Common myeloid progenitor, CD34-positive (primary cell): Measurements from ENCODE around the gene NSL1.
"Not testable (repeated sequence)": the region's sequence is repeated elsewhere in the genome, so short reads cannot be mapped to it uniquely, and the experiment has no call there.

Experiments used
- CTCF ChIA-PET: fragments of 350-600 bp; sonication (Branson Sonifier 250); formaldehyde crosslinking; loops from one replicate; lab custom pipeline; 2021; ENCODE audit warnings: antibody characterized with exemption; lab: Charles Lee
- POLR2A ChIA-PET: fragments of 350-600 bp; sonication (Branson Sonifier 250); formaldehyde crosslinking; loops from one replicate; lab custom pipeline; 2021; ENCODE audit warnings: antibody characterized with exemption; lab: Charles Lee
- DNase-seq, 3 donors: peaks; one replicate each; pipeline versions ENCODE4 v3.0.0 to v3.0.0-alpha.2; 2013
- H3K27ac ChIP-seq, 2 experiments: 1 replicate in 1 of 2; 2 replicates in 1 of 2; pipeline ENCODE4 v1.7.0; 2013; ENCODE audit warnings: inconsistent platforms in 2 of 2, low read length in 2 of 2, mild to moderate bottlenecking in 2 of 2, low read depth in 1 of 2, moderate library complexity in 1 of 2; ENCODE audit not compliant: severe bottlenecking in 2 of 2, insufficient read depth in 1 of 2, poor library complexity in 1 of 2
- H3K27me3 ChIP-seq, 5 experiments: replicated peaks in 2 of 5; 1 replicate in 3 of 5; 2 replicates in 2 of 5; pipeline versions ENCODE4 v1.6.1 to v1.7.0; 2013; ENCODE audit warnings: low read length in 4 of 5, mild to moderate bottlenecking in 2 of 5, moderate library complexity in 2 of 5, inconsistent platforms in 1 of 5; ENCODE audit not compliant: insufficient read depth in 5 of 5, control insufficient read depth in 4 of 5
- H3K36me3 ChIP-seq, 4 experiments: 1 replicate in 2 of 4; 2 replicates in 2 of 4; pipeline versions ENCODE4 v1.6.1 to v1.7.0; 2013; ENCODE audit warnings: low read length in 3 of 4, control low read depth in 1 of 4, mild to moderate bottlenecking in 1 of 4; ENCODE audit not compliant: control insufficient read depth in 4 of 4, insufficient read depth in 4 of 4
- H3K4me1 ChIP-seq, 4 experiments: 1 replicate in 3 of 4; 2 replicates in 1 of 4; pipeline versions ENCODE4 v1.6.1 to v1.7.1; 2013; ENCODE audit warnings: low read length in 3 of 4, mild to moderate bottlenecking in 3 of 4, control low read depth in 1 of 4, inconsistent platforms in 1 of 4, moderate library complexity in 1 of 4; ENCODE audit not compliant: control insufficient read depth in 4 of 4, insufficient read depth in 4 of 4; ENCODE audit errors: control extremely low read depth in 1 of 4
- H3K4me3 ChIP-seq, 7 experiments: 1 replicate in 4 of 7; 2 replicates in 3 of 7; pipeline versions ENCODE4 v1.5.1 to v1.7.0; 2013; ENCODE audit warnings: mild to moderate bottlenecking in 7 of 7, low read length in 6 of 7, moderate library complexity in 6 of 7, inconsistent platforms in 2 of 7, low read depth in 2 of 7, control low read depth in 1 of 7; ENCODE audit not compliant: insufficient read depth in 4 of 7, control insufficient read depth in 1 of 7; ENCODE audit errors: extremely low read depth in 1 of 7
- H3K9me3 ChIP-seq, 5 experiments: 1 replicate in 4 of 5; 2 replicates in 1 of 5; pipeline versions ENCODE4 v1.6.1 to v1.7.1; 2013; ENCODE audit warnings: low read length in 4 of 5, mild to moderate bottlenecking in 2 of 5, inconsistent platforms in 1 of 5, low read depth in 1 of 5, moderate library complexity in 1 of 5; ENCODE audit not compliant: control insufficient read depth in 4 of 5, insufficient read depth in 2 of 5; ENCODE audit errors: control extremely low read depth in 1 of 5
- WGBS: methylation state at CpG from one replicate; pipeline ENCODE4 v1.1.5; 2013; ENCODE audit not compliant: insufficient coverage; 5-methylcytosine and 5-hydroxymethylcytosine counted together

The NSL1 gene

DNA sequence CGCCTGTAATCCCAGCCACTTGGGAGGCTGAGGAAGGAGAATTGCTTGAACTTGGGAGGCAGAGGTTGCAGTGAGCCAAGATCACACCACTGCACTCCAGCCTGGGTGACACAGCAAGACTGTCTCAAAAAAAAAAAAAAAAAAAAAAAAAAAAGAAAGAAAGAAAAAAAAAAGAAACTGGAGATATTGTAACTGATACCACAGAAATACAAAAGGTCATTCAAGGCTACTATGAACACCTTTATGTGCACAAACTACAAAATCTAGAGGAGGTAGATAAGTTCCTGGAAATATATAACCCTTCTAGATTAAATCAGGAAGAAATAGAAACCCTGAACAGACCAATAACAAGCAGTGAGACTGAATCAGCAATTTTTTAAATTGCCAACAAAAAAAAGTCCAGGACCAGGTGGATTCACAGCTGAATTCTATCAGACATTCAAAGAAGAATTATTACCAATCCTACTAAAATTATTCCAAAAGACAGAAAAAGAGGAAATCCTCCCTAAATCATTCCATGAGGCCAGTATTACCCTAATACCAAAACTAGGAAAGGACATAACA, 26.8 kb downstream of the NSL1 start:
- WGBS: no CpG with 5 or more reads among the region's 1 CpG
- H3K27ac ChIP-seq, POLR2A ChIA-PET, DNase-seq, H3K4me1 ChIP-seq, H3K4me3 ChIP-seq, H3K27me3 ChIP-seq: not testable (repeated sequence)
- CTCF ChIA-PET: interaction anchor here (5.1 kb wide), 1 partner anchor 14 kb away, joined by 24 read pairs; no protein-coding TSS in a partner anchor
- Histone ChIP-seq H3K36me3 (peaks cover 4 to 33% (median 15%) of the 10 kb centered on the region in 4 experiments), H3K9me3 (peaks cover 4 to 22% (median 10%) of the 10 kb centered on the region in 5 experiments)

- WGBS: 100% methylated on average over 8 of the region's 9 CpGs
- H3K9me3 ChIP-seq: peaks cover 4 to 7% (median 5%) of the 10 kb centered on the region in 5 experiments
- H3K4me1 ChIP-seq: no peaks in the 10 kb centered on the region
- DNase-seq: no peak
- H3K27ac ChIP-seq: no peak overlapping the region
- POLR2A ChIA-PET: no interaction called here
- CTCF ChIA-PET: interaction anchor here (0.6 to 5.1 kb wide), 8 partner anchors 12 to 283 kb away, joined by 3 to 24 read pairs (median 4); no protein-coding TSS in a partner anchor
- no peaks in the 10 kb centered on the region for H3K27me3 ChIP-seq
- H3K4me3 ChIP-seq: no peak overlapping the region
- peaks cover 4 to 26% (median 13%) of the 10 kb centered on the region in 4 experiments for H3K36me3 ChIP-seq
Measured at GRCh38 chr1:212762839-212763238, 28.7 kb downstream of the NSL1 start.

GRCh38 chr1:212762234-212762633, 29.3 kb downstream of the NSL1 start:
- Histone ChIP-seq H3K4me1 (no peaks in the 10 kb centered on the region), H3K27ac (no peak overlapping the region), H3K27me3 (no peaks in the 10 kb centered on the region), H3K36me3 (peaks cover 6 to 26% (median 14%) of the 10 kb centered on the region in 4 experiments), H3K4me3 (no peak overlapping the region), H3K9me3 (peaks cover 0 to 7% (median 4%) of the 10 kb centered on the region in 5 experiments)
- 100% methylated on average over 1 of the region's 4 CpGs for WGBS
- ChIA-PET POLR2A (no interaction called here), CTCF (interaction anchor here (1.1 to 5.1 kb wide), 6 partner anchors 12 to 285 kb away, joined by 3 to 24 read pairs (median 5); no protein-coding TSS in a partner anchor)
- no peak for DNase-seq

GRCh38 chr1:212760126-212760823, 31.3 kb downstream of the NSL1 start:
- H3K36me3 ChIP-seq: peaks cover 4 to 19% (median 14%) of the 10 kb centered on the region in 4 experiments
- POLR2A ChIA-PET: interaction anchor here (1.0 kb wide), 1 partner anchor 37 kb away, joined by 3 read pairs; no protein-coding TSS in a partner anchor
- H3K27ac ChIP-seq: no peak overlapping the region
- CTCF ChIA-PET: interaction anchor here (1.0 kb wide), 1 partner anchor 17 kb away, joined by 3 read pairs; no protein-coding TSS in a partner anchor
- H3K27me3 ChIP-seq: no peaks in the 10 kb centered on the region
- DNase-seq: peak; percentile 19 to 36 (median 28)
- H3K9me3 ChIP-seq: peaks cover 0 to under 1% (median 0%) of the 10 kb centered on the region in 5 experiments
- H3K4me3 ChIP-seq: no peak overlapping the region
- 100% methylated on average over 5 of the region's 10 CpGs for WGBS
- no peaks in the 10 kb centered on the region for H3K4me1 ChIP-seq

DNA sequence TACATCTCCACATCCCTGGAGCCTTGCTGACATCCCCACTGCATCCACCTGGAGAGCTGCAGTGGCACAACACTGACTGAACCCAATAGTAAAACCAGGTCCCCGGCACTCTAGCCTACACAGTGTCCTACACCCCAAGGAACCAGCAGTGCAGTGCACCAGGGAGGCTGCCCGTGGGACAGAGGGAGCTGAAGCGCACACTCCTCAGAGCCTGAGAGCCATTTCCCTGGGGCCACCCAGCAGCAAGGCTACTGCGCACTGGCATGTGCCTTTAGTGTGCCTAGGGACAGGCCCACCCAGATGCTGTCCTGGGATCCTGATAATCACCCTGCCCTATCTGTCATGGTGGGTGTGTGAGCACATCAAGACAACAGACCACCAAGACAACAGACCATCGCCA, 31.9 kb downstream of the NSL1 start:
- WGBS: 100% methylated on average over 2 of the region's 5 CpGs
- no peak for DNase-seq
- ChIA-PET CTCF (interaction anchor here (1.0 to 1.4 kb wide), 2 partner anchors 10 to 17 kb away, joined by 3 to 4 read pairs; no protein-coding TSS in a partner anchor), POLR2A (interaction anchor here (1.0 kb wide), 1 partner anchor 37 kb away, joined by 3 read pairs; no protein-coding TSS in a partner anchor)
- H3K27me3 ChIP-seq: no peaks in the 10 kb centered on the region
- H3K4me3 ChIP-seq: no peak overlapping the region
- H3K9me3 ChIP-seq: no peaks in the 10 kb centered on the region
- H3K27ac ChIP-seq: no peak overlapping the region
- H3K4me1 ChIP-seq: peaks cover 3 to 4% (median 4%) of the 10 kb centered on the region in 4 experiments
- H3K36me3 ChIP-seq: peaks cover 4 to 19% (median 14%) of the 10 kb centered on the region in 4 experiments

- 0% methylated on average over 1 of the region's 1 CpG for WGBS
- DNase-seq: peak; percentile 13 to 59 (median 29)
- Histone ChIP-seq H3K27me3 (no peaks in the 10 kb centered on the region), H3K27ac (no peak overlapping the region), H3K4me3 (no peak overlapping the region), H3K36me3 (peaks cover 0 to 7% (median 3%) of the 10 kb centered on the region in 4 experiments), H3K4me1 (peaks cover 17 to 32% (median 26%) of the 10 kb centered on the region in 4 experiments), H3K9me3 (no peaks in the 10 kb centered on the region)
- ChIA-PET POLR2A (interaction anchor here (0.9 kb wide), 1 partner anchor 54 kb away, joined by 3 read pairs; no protein-coding TSS in a partner anchor), CTCF (interaction anchor here (1.0 to 2.4 kb wide), 4 partner anchors 10 to 86 kb away, joined by 3 to 7 read pairs (median 4); no protein-coding TSS in a partner anchor)
Measured at GRCh38 chr1:212754680-212755079, 36.9 kb downstream of the NSL1 start.
